ENCODE measurements around the gene EXOC7. TPM values are rescaled to one million over a fixed set of nuclear protein-coding genes. Genes with fewer than 3 reads are reported as not detected.

The EXOC7 gene
- total RNA-seq, 1 donor from 2014 or later = 145 TPM

GRCh38 chr17:76152591-76152990 lies 49.0 kb upstream of the EXOC7 start:
- H3K27ac ChIP-seq (ENCODE audit: low read depth, low read length) = no peak overlapping the region
- H3K4me1 ChIP-seq (ENCODE audit: insufficient read depth, low read length) = no peaks in the 10 kb centered on the region
- H3K9ac ChIP-seq (ENCODE audit: low read length) = no peak overlapping the region
- no peak overlapping the region for H3K4me3 Mint-ChIP-seq (ENCODE audit: unreplicated experiment)
- no peaks in the 10 kb centered on the region for H3K36me3 ChIP-seq (ENCODE audit: insufficient read depth, low read length)
- DNase-seq (ENCODE audit: low read depth) = no peak
- H3K27me3 ChIP-seq (ENCODE audit: insufficient read depth, low read length) = no peaks in the 10 kb centered on the region
- no peak overlapping the region for H3K4me3 ChIP-seq (ENCODE audit: insufficient read depth, low read depth, low read length)
- TF ChIP-seq CTCF (IDR thresholded peaks at IDR 0.05; ENCODE audit: insufficient read depth, low read depth, low read length) (no peak), EZH2 (IDR thresholded peaks at IDR 0.05; ENCODE audit: insufficient read depth, low read length) (no peak)
- H3K9me3 ChIP-seq (ENCODE audit: insufficient read depth, low read depth, low read length) = no peaks in the 10 kb centered on the region
- H3K36me3 Mint-ChIP-seq (ENCODE audit: low read depth, unreplicated experiment) = peaks cover 2% of the 10 kb centered on the region
- no peak overlapping the region for H3K4me2 ChIP-seq (ENCODE audit: low read length)
- H2AFZ ChIP-seq (ENCODE audit: low read depth, low read length) = no peak overlapping the region
- H3K27ac Mint-ChIP-seq (ENCODE audit: unreplicated experiment) = no peak overlapping the region
- peaks cover 36% of the 10 kb centered on the region for H3K27me3 Mint-ChIP-seq (ENCODE audit: low read depth, unreplicated experiment)
- FAIRE-seq = no peak
- no peaks in the 10 kb centered on the region for H3K9me3 Mint-ChIP-seq (ENCODE audit: unreplicated experiment)
- no peaks in the 10 kb centered on the region for H3K79me2 ChIP-seq (ENCODE audit: insufficient read depth, low read length)
- H3K4me1 Mint-ChIP-seq (ENCODE audit: low read depth, unreplicated experiment) = no peaks in the 10 kb centered on the region
- H4K20me1 ChIP-seq (ENCODE audit: insufficient read depth, low read length) = no peaks in the 10 kb centered on the region

GRCh38 chr17:76151896-76152454 lies 48.4 kb upstream of the EXOC7 start:
- H3K9me3 Mint-ChIP-seq (ENCODE audit: unreplicated experiment) = no peaks in the 10 kb centered on the region
- H4K20me1 ChIP-seq (ENCODE audit: insufficient read depth, low read length) = no peaks in the 10 kb centered on the region
- peaks cover 2% of the 10 kb centered on the region for H3K36me3 Mint-ChIP-seq (ENCODE audit: low read depth, unreplicated experiment)
- no peaks in the 10 kb centered on the region for H3K4me1 ChIP-seq (ENCODE audit: insufficient read depth, low read length)
- no peak overlapping the region for H3K4me2 ChIP-seq (ENCODE audit: low read length)
- H3K4me1 Mint-ChIP-seq (ENCODE audit: low read depth, unreplicated experiment) = no peaks in the 10 kb centered on the region
- DNase-seq (ENCODE audit: low read depth) (no peak), FAIRE-seq (no peak)
- H3K27me3 Mint-ChIP-seq (ENCODE audit: low read depth, unreplicated experiment) = peaks cover 34% of the 10 kb centered on the region
- no peak overlapping the region for H3K27ac Mint-ChIP-seq (ENCODE audit: unreplicated experiment)
- H3K4me3 ChIP-seq (ENCODE audit: insufficient read depth, low read depth, low read length) = no peak overlapping the region
- H2AFZ ChIP-seq (ENCODE audit: low read depth, low read length) = no peak overlapping the region
- no peaks in the 10 kb centered on the region for H3K27me3 ChIP-seq (ENCODE audit: insufficient read depth, low read length)
- no peaks in the 10 kb centered on the region for H3K9me3 ChIP-seq (ENCODE audit: insufficient read depth, low read depth, low read length)
- H3K9ac ChIP-seq (ENCODE audit: low read length) = no peak overlapping the region
- no peaks in the 10 kb centered on the region for H3K79me2 ChIP-seq (ENCODE audit: insufficient read depth, low read length)
- H3K4me3 Mint-ChIP-seq (ENCODE audit: unreplicated experiment) = no peak overlapping the region
- H3K27ac ChIP-seq (ENCODE audit: low read depth, low read length) = no peak overlapping the region
- no peaks in the 10 kb centered on the region for H3K36me3 ChIP-seq (ENCODE audit: insufficient read depth, low read length)
- TF ChIP-seq EZH2 (IDR thresholded peaks at IDR 0.05; ENCODE audit: insufficient read depth, low read length) (no peak), CTCF (IDR thresholded peaks at IDR 0.05; ENCODE audit: insufficient read depth, low read depth, low read length) (no peak)
